ENCODE measurements around the gene VILL.
"Not testable (repeated sequence)": the region's sequence is repeated elsewhere in the genome, so short reads cannot be mapped to it uniquely, and the experiment has no call there.

Gene VILL

GRCh38 chr3:38017445-38018295 is 27.1 kb downstream of the VILL start:
- DNase-seq (ENCODE audit: low read depth) = no peak

GRCh38 chr3:38018296-38019266 is 28.0 kb downstream of the VILL start:
- DNase-seq (ENCODE audit: low read depth) = no peak

GRCh38 chr3:38019658-38020341 is 29.2 kb downstream of the VILL start:
- DNase-seq (ENCODE audit: low read depth) = no peak

- DNase-seq (ENCODE audit: low read depth) = no peak
Measured at GRCh38 chr3:38020342-38020726, 29.7 kb downstream of the VILL start.

- no peak for DNase-seq (ENCODE audit: low read depth)
Measured at GRCh38 chr3:38021196-38021595, 30.6 kb downstream of the VILL start.

- DNase-seq (ENCODE audit: low read depth) = no peak
Measured at GRCh38 chr3:38022301-38022700, 31.7 kb downstream of the VILL start.

- no peak for DNase-seq (ENCODE audit: low read depth)
Measured at GRCh38 chr3:38022896-38023709, 32.5 kb downstream of the VILL start.

- DNase-seq (ENCODE audit: low read depth) = no peak
Measured at GRCh38 chr3:38026856-38027255, 36.3 kb downstream of the VILL start.

GRCh38 chr3:38027466-38028465 is 37.2 kb downstream of the VILL start:
- no peak for DNase-seq (ENCODE audit: low read depth)

- no peak for DNase-seq (ENCODE audit: low read depth)
Measured at GRCh38 chr3:38028621-38029361, 38.2 kb downstream of the VILL start.

- peak; percentile 63 for DNase-seq (ENCODE audit: low read depth)
Measured at GRCh38 chr3:38029400-38030125, 39.0 kb downstream of the VILL start, which contains the start of gene PLCD1. Gene PLCD1 (minus strand): TSS chr3:38029642. CDS start chr3:38029539, 103 bp downstream.

- no peak for DNase-seq (ENCODE audit: low read depth)
Measured at GRCh38 chr3:38030126-38031021, 39.8 kb downstream of the VILL start.

GRCh38 chr3:38031022-38031994 is 40.7 kb downstream of the VILL start:
- no peak for DNase-seq (ENCODE audit: low read depth)

GRCh38 chr3:38032328-38032865 is 41.8 kb downstream of the VILL start:
- no peak for DNase-seq (ENCODE audit: low read depth)

GRCh38 chr3:38033586-38033985 is 43.0 kb downstream of the VILL start:
- DNase-seq (ENCODE audit: low read depth) = not testable (repeated sequence)

GRCh38 chr3:38034335-38034734 is 43.7 kb downstream of the VILL start:
- DNase-seq (ENCODE audit: low read depth) = not testable (repeated sequence)
